GM19324 (cell line): ENCODE measurements around the gene WDR59.
"Not testable (repeated sequence)": the region's sequence is repeated elsewhere in the genome, so short reads cannot be mapped to it uniquely, and the experiment has no call there.

Experiments used
- ATAC-seq: cut with Tn5 transposase; IDR thresholded peaks from one replicate; pipeline ENCODE4 v1.9.1; 2021; ENCODE audit warnings: mild to moderate bottlenecking, moderate library complexity; ENCODE audit not compliant: unreplicated experiment, low FRiP score

WDR59 gene

DNA sequence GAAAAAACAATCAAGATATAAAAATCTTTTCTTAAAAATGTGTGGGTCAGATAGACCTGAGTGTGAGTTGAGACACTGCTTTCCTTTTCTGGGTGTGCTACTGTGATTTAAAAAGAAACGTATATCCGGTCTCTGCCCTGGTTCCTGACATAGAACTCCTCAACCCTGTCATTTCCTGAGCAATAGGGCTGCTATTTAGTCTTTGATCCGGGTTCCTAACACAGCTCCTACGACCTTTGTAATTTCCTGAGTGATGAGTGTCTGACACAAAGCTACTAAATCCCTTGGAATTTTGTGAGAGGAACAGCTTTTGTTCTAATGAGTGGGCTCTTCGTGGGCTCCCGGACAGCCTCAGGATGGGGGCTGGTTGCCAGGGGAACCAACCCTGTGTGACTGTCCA lies 116.4 kb downstream of the WDR59 start:
- ATAC-seq: no peak

DNA sequence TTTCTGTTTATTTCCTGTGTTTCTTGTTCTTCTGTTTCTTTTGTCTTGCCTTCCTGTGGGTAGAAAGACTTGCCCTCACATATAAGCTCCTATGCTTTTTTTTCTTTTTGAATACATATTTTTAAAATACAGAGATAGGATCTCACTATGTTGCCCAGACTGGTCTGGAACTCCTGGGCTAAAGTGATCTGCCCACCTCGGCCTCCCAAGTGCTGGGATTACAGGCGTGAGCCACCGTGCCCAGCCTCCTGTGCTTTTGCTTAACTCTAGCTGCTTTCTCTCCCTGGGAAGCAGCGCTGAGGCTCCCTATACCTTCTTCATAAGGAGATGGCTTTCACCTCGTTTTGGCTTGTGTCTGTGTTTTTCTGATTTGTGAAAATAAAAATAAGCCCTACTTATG lies 116.9 kb downstream of the WDR59 start:
- ATAC-seq: no peak

DNA sequence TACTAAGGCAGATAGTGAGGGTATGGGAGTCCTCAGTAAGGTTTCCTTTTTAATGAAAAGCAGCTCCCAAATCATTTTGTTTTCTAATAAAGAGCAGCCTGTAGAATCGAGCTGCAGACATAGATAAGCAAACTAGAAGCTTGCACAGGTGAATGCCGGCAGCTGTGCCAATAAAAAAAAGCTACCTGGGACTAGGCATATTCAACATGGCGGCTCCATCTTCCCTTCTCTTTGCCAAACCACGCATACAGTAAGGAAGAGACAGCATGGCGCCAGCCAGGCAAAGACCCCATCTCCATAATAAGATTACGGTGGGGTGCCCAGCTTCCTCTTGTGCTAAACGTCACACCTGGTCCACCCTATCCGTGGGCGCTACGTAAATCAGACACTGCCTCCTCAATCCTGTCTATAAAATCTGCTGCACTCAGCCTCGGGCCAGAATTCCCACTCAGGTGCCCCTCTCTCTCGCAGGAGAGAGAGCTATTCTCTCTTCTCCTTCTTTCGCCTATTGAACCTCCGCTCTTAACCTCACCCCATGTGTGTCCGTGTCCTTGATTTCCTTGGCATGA lies 117.6 kb downstream of the WDR59 start:
- ATAC-seq: no peak

DNA sequence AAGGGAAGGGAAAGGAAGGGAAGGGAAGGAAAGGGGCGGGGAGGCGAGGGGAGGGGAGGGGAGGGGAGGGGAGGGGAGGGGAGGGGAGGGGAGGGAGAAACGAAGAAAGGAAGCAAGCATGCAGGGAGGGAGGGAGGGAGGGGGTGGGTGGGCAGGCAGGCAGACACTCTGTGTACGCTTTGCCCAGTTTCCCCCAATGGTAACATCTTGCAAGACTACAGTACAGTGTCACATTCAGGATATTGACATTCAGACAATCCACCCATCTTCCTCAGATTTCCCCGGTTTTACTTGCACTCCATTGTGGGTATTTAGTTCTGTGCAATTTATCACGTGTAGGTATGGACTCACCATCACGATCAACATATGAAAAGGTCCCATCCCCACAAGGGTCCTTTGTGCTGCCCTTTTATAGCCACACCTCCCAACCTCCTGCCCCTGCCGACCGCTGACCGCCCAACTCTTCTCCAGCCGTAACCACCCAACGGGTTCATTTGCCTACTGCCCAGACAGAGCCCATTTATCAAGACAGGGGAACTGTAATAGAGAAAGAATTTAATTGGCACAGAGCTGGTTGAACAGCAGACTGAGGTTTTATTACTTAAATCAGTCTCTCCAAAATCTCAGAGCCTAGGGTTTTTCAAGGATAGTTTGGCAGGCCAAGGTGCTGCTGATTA lies 118.9 kb downstream of the WDR59 start:
- no peak for ATAC-seq

DNA sequence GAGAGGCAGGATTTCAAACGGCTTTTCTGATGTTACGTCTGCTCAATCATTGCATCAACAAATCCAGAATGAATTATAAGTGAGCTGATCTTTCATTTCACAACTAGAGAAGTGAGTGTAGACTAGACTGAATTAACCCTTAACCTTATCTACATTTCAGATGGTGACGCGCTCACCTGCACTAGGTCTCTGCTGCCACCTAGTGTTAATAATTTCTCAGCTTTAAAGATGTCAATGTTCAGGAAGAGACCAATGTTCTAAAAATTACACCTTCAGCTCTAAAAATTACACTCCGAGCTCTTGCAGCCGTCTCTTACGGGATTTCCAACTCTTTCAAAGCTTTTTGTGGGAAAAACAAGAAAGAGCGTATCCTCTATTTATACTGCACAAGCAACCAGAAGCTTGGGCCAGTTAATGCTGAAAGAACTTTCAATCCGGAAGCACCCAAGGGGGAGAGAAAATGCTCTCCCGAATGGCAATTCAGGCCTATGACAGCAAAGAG lies 122.1 kb downstream of the WDR59 start:
- ATAC-seq: no peak

DNA sequence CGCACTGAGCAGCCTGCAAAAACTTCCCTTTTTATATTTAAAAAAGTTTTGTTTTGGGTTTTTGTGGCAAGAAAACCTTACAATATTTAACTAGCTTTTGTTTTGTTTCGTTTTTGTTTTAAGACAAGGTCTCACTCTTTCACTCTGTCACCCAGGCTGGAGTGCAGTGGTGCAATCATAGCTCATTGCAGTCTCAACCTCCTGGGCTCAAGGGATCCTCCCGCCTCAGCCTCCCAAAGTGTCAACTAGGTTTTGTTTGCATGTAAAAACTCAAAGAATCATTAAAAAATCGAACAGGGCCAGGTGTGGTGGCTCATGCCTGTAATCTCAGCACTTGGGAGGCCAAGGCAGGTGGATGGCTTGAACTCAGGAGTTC lies 132.4 kb downstream of the WDR59 start:
- ATAC-seq: no peak

DNA sequence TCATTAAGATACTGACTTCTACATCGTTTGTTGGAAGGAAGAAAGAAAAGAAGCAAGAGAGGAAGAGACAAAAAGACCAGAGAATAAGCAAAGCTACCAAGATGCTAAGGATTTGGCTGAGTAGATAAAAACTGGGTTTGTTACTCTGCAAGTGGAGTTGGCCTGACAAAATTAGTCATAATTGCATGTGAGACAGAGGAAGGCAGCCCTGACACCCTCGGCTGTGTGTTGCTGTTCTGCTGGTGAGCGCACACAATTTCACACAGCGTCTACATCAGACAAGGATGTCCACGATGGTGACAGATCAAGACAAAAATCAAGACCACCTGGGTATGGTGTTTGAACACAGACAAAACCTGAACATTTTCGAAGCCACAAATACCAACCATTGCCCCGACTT lies 134.9 kb downstream of the WDR59 start:
- no peak for ATAC-seq

DNA sequence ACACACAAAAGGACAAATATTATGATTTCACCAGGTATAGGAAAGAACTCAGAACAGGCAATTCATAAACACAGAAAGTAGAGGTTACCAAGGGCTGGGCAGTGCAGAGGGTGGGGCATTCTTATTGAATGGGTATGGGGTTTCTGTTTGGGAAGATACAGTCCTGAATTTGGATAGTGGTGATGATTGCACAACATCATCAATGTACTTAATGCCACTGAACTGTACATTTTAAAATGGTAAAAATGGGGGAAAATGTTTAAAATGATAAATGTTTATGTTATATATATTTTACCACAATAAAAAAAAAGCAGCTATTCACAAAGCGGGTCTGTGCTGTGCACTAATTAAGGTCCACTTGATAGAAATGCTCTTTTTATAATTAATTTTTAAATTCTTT lies 137.7 kb downstream of the WDR59 start:
- no peak for ATAC-seq

DNA sequence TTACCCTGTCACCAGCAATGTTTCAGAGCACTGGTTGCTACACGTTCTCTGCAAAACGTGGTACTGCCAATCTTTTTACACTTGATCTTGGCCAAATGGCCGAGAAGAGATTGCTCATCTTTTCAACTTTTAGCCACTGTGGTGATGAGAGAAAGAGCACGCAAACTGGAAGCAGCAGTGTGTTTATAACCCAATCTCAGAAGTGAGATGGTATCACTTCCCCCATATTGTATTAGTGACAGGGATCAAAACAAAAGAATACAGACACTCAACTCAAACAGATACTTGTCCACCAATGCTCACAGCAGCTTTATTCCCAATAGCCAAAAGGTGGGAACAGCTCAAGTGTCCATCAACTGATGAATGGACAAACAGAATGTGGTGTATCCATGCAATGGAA lies 138.2 kb downstream of the WDR59 start:
- ATAC-seq: no peak

DNA sequence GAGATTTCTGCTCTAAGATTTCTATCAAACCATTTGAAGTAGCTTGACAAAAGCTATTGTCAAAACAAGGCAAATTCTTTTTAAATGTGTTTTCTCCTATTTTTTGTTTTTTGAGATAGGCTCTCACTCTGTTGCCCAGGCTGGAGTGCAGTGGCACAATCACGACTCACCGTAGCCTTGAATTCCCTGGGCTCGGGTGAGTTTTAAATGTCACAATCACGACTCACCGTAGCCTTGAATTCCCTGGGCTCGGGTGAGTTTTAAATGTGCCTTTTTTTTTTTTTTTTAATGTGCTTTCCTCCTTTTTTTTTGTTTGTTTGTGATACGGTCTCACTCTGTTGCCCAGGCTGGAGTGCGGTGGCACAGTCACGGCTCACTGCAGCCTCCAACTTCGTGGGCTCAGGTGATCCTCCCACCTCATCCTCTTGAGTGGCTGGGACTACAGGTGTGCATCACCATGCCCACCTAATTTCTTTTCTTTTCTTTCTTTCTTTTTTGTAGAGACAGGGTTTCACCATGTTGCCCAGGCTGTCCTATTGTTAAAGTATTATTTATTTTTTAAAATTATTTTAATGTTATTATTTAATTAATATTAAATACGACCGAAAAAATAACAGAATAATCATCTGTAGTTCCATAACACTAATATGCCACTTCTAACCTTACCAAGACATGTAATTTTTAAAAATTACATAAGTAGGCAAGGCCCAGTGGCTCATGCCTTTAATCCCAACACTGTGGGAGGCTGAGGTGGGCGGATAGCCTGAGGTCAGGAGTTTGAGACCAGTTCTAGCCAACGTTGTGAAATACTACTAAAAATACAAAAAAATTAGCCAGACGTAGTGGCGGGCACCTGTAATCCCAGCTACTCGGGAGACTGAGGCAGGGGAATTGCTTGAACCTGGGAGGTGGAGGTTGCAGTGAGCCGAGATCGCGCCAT lies 140.6 kb downstream of the WDR59 start:
- no peak for ATAC-seq

DNA sequence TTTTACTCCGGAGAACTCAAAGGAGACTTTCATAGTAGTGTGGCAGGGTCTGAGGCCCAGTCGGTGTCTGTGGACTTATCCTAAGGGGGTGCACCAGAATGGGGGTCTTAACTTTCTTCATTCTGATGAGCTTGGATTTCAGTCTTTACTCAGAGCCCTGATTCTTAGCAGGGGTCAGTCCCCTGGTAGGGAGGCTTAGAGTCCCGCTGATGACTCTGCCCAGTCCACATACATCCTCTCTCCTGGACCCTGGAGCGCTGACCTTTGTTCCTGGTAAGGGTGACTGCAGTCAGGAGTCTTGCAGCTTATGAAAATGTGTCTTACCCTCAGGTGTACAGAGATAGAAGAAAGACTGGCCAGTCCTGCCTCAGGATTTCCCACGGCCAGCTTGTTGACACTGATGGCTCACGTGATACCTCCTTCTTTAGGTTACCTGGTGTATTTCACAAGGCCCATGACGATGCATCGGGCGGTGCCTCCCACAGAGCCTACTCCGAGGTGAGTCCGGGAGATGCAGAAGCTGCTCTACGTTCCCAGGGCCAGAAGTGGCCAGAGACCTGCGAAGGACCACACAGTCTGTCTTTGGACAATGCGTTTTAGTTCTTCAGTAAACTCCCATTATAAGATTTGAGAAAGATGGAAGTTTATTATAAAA lies 141.4 kb downstream of the WDR59 start:
- ATAC-seq: not testable (repeated sequence)

DNA sequence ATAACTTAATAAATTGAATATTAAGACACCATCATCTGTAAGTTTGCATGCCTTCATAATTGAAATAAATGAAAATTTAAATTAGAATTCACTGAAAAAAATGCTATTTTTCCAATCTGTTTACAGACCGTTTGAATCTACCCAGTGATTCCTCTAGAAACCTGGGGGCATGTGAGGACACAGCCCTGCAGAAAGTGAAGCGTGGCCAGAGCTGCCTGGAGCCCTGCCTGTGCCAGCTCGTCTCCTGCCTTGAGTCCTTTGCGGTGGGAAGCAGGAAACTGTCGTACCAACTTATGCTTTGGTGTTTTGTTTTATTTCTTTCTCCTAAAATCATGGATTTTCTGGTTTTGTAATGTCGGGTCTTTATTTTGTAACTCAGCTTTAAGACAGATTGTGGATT lies 142.5 kb downstream of the WDR59 start:
- no peak for ATAC-seq

DNA sequence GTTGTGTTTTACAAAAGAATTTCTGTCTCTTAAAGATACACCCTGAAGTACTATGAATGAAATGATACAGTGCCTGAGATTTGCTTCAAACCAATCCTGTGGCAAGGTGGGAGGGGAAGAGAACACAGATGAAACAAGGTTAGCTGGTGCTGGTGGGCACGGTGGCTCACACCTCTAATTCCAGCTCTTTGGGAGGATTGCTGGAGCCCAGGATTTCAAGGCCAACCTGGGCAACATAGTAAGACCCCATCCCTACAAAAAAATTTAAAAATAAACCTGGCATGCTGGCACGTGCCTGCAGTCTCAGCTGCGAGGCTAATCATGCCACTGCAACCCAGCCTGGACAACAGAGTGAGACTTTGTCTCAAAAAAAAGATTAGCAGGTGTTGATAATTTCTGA lies 143.0 kb downstream of the WDR59 start:
- no peak for ATAC-seq

DNA sequence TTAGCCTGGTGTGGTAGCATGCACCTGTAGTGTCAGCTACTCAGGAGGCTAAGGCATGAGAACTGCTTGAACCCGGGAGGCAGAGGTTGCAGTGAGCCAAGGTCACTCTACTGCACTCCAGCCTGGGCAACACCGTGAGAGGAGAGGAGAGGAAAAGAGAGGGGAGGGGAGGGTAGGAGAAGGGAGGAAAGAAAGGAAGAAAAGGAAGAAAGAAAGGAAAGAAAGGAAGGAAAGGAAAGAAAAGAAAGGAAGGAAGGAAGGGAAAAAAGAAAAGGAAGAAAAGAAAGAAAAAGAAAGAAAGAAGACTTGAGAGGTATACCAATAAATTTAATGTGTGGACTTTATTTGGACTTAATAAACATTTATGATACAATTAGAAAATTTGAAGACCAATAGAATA lies 143.5 kb downstream of the WDR59 start:
- ATAC-seq: no peak

DNA sequence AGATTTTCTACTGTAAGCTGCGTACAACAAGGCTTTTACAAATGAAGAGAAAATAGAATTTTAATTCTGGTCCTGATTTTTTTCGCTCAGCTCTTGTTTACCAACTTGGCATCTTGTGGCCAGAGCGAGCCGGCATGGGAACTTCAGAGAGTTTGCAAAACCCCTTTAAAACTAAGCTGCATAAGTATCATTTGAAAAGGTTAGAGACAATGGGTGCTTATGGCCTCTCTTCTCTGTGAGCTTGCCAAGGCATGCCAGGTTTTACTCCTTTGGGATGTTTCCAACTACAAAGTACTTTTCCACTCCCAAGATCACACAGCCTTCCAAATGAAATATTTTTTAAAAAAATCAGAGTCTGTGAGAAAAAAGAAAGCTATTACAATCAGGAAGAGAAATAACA lies 147.9 kb downstream of the WDR59 start:
- ATAC-seq: no peak

DNA sequence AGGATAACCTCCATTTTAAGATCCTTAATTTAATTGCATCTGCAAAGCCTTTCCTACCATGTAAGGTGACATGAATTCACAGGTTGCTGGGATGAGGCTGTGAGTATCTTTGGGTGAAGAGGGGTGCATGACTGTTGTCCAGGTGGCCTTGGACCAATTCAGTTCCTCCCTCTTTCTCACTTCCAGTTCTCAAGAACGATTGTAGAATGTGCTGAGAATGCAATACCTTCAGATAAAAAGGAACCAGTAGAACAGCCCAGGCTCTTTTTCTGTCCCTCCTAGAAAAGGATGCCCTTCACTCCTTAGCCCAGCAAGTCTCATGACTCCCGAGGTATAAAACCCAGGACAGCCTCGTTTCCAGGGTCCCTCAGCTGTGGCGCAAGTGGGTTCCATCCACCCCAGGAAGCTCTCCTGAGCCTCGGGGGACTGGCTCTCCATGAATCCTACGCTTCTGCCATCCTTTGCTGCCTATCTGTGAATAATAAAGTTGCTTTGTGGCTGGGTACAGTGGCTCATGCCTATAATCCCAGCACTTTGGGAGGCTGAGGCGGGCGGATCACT lies 148.7 kb downstream of the WDR59 start:
- ATAC-seq: no peak

DNA sequence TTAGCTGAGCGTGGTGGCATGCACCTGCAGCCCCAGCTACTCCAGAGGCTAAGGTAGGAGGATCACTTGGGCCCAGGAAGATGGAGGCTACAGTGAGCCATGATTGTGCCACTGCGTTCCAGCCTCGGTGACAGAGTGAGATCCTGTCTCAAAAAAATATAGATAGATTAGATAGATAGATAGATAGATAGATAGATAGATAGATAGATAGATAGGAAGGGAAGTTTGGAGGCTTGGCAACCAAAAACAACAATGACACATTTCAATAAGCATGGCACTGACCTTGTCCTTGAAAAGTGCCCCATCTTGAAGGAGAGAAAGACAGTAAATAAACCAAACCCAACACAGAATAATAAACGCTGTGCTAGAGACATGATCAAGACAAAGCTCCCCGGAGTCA lies 152.7 kb downstream of the WDR59 start:
- ATAC-seq: no peak

DNA sequence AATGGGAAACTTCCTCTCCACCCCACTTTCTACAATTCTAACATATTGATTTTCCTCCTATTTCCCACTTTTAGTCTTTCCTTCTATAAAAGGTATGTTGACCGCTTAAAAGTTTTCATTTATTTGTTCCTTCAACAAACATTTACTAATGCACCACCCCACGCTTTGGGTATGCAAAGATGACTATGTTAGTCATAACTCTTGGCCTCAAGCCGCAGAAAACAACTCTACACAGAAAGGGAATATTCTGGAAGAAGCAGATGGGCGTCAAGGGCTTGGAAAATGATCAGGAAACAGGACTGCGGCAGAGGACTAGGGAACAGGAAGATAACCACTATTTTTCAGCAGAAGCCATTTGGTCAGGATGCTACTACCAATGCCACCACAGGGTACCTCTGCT lies 153.5 kb downstream of the WDR59 start:
- no peak for ATAC-seq

DNA sequence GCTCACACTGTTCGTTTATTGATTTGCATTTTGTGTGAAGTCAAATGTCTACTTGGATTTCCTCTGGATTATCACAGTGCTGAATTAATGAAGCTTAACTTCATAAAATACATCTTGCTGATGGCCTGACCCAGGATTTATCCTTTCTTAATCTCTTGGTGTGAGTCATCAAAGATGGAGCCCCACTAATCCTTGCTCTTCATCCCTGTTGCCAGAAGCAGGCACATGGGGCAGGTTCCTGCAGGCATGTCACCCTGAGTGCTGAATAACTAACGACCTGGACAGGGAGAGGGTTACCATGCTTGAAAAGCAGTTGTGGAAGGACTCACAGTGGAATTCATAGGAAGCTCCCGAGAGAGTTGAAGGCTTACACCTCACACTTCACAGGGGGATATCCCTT lies 154.3 kb downstream of the WDR59 start:
- ATAC-seq: no peak

DNA sequence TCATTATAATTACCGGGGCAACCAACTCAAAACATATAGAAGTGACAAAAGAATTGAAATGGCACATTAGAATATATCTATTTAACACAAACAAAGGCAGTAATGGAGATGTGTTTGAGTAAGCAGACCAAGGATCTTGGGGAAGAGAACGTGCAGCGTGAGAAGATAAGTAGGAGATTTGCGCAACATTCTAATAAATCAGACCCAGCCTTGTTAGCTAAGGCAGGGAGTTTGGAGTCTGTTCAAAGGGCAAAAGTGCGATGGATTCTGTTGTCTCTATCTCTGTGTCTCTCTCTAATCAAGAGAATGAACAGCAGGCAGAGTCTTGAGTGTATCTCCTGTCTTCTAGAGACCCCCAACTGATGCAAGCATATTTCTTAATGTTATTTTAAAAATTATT lies 155.3 kb downstream of the WDR59 start:
- no peak for ATAC-seq

DNA sequence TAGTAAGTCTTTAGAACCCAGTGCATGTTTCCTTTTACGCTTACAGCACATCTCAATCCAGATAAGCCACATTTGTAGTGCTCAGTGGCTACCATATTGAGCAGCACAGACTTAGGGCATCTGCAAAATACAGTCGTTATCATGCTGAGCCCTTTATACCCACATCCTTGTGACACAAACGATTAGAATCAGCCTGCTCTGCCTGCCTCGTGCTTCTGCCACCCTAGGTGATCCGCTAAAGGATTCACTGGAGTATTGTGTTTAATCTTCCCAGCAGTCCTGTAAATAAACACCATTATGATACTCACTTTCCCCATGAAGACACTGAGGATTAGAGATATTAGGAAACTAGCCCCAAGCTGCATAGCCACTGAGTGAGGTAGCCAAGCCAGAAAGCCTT lies 159.0 kb downstream of the WDR59 start:
- ATAC-seq: no peak
